ENCODE data around the gene NFAM1.

- TF ChIP-seq CTCF (conservative IDR thresholded peaks at IDR 0.05; ENCODE audit: low read depth in 2 of 2) (peak; percentile 90 to 97), REST (IDR thresholded peaks at IDR 0.05; ENCODE audit: unreplicated experiment) (no peak), EZH2 (IDR thresholded peaks at IDR 0.05; ENCODE audit: low read depth, unreplicated experiment) (no peak), EZH2phosphoT487 (IDR thresholded peaks at IDR 0.05; ENCODE audit: unreplicated experiment) (no peak), POLR2AphosphoS5 (IDR thresholded peaks at IDR 0.05; ENCODE audit: low read depth) (peak; percentile 45), JUNB (IDR thresholded peaks at IDR 0.05; ENCODE audit: unreplicated experiment) (no peak)
- TF ChIP-seq, protein P1, sequence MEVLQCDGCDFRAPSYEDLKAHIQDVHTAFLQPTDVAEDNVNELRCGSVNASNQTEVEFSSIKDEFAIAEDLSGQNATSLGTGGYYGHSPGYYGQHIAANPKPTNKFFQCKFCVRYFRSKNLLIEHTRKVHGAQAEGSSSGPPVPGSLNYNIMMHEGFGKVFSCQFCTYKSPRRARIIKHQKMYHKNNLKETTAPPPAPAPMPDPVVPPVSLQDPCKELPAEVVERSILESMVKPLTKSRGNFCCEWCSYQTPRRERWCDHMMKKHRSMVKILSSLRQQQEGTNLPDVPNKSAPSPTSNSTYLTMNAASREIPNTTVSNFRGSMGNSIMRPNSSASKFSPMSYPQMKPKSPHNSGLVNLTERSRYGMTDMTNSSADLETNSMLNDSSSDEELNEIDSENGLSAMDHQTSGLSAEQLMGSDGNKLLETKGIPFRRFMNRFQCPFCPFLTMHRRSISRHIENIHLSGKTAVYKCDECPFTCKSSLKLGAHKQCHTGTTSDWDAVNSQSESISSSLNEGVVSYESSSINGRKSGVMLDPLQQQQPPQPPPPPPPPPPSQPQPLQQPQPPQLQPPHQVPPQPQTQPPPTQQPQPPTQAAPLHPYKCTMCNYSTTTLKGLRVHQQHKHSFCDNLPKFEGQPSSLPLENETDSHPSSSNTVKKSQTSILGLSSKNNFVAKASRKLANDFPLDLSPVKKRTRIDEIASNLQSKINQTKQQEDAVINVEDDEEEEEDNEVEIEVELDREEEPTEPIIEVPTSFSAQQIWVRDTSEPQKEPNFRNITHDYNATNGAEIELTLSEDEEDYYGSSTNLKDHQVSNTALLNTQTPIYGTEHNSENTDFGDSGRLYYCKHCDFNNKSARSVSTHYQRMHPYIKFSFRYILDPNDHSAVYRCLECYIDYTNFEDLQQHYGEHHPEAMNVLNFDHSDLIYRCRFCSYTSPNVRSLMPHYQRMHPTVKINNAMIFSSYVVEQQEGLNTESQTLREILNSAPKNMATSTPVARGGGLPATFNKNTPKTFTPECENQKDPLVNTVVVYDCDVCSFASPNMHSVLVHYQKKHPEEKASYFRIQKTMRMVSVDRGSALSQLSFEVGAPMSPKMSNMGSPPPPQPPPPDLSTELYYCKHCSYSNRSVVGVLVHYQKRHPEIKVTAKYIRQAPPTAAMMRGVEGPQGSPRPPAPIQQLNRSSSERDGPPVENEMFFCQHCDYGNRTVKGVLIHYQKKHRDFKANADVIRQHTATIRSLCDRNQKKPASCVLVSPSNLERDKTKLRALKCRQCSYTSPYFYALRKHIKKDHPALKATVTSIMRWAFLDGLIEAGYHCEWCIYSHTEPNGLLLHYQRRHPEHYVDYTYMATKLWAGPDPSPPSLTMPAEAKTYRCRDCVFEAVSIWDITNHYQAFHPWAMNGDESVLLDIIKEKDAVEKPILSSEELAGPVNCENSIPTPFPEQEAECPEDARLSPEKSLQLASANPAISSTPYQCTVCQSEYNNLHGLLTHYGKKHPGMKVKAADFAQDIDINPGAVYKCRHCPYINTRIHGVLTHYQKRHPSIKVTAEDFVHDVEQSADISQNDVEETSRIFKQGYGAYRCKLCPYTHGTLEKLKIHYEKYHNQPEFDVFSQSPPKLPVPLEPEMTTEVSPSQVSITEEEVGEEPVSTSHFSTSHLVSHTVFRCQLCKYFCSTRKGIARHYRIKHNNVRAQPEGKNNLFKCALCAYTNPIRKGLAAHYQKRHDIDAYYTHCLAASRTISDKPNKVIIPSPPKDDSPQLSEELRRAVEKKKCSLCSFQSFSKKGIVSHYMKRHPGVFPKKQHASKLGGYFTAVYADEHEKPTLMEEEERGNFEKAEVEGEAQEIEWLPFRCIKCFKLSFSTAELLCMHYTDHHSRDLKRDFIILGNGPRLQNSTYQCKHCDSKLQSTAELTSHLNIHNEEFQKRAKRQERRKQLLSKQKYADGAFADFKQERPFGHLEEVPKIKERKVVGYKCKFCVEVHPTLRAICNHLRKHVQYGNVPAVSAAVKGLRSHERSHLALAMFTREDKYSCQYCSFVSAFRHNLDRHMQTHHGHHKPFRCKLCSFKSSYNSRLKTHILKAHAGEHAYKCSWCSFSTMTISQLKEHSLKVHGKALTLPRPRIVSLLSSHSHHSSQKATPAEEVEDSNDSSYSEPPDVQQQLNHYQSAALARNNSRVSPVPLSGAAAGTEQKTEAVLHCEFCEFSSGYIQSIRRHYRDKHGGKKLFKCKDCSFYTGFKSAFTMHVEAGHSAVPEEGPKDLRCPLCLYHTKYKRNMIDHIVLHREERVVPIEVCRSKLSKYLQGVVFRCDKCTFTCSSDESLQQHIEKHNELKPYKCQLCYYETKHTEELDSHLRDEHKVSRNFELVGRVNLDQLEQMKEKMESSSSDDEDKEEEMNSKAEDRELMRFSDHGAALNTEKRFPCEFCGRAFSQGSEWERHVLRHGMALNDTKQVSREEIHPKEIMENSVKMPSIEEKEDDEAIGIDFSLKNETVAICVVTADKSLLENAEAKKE (CRISPR knock-in tag; IDR thresholded peaks at IDR 0.05): no peak
Measured at GRCh38 chr22:42444077-42444904, 12.1 kb upstream of the NFAM1 start.

Measured in GM23338 (cell line).